ENCODE measurements around the gene TAF8. TPM values are rescaled to one million over a fixed set of nuclear protein-coding genes. Genes with fewer than 3 reads are reported as not detected.

TAF8 gene
- total and polyA plus RNA-seq, 11 donors, result 18.5 to 38.7 (median 27.9) TPM

DNA sequence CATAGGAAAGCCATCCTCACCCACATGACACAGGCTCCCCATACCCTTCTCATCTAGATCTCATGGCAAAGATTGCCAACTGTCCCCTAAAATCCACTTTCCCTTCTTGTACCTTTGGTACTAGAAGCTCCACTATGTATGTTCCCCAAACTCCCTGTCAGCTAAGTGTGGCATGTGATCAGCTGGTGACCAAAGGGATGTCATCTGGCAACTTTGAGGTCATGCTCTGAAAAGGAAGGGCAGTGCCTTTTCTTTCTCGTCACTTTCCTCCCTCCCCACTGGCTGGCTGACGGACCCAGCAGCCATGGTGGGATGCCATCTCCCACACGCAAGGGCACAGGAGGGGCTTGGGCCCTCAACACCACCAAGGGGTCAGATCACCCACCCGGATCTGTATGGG lies 23.8 kb upstream of the TAF8 start:
- peaks cover 0 to 6% (median 0%) of the 10 kb centered on the region in 9 donors for H3K36me3 ChIP-seq
- no peaks in the 10 kb centered on the region for H3K27me3 ChIP-seq
- WGBS, 4 donors, result 74 to 93% (median 82%) methylated on average over 4 of the region's 4 CpGs
- H3K9me3 ChIP-seq, result no peaks in the 10 kb centered on the region
- peak overlapping the region in 1 of 12 donors; percentile 93 for H3K27ac ChIP-seq
- intact Hi-C loops (cut with DNase I), result no loop called here
- DNase-seq, result no peak
- H3K4me1 ChIP-seq, result peaks cover 4 to 91% (median 40%) of the 10 kb centered on the region in 12 donors
- TF ChIP-seq, protein P1, sequence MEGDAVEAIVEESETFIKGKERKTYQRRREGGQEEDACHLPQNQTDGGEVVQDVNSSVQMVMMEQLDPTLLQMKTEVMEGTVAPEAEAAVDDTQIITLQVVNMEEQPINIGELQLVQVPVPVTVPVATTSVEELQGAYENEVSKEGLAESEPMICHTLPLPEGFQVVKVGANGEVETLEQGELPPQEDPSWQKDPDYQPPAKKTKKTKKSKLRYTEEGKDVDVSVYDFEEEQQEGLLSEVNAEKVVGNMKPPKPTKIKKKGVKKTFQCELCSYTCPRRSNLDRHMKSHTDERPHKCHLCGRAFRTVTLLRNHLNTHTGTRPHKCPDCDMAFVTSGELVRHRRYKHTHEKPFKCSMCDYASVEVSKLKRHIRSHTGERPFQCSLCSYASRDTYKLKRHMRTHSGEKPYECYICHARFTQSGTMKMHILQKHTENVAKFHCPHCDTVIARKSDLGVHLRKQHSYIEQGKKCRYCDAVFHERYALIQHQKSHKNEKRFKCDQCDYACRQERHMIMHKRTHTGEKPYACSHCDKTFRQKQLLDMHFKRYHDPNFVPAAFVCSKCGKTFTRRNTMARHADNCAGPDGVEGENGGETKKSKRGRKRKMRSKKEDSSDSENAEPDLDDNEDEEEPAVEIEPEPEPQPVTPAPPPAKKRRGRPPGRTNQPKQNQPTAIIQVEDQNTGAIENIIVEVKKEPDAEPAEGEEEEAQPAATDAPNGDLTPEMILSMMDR (IDR thresholded peaks at IDR 0.05), result no peak
- TF ChIP-seq POLR2A (IDR thresholded peaks at IDR 0.05), result no peak
- no peak for ATAC-seq
- no peak overlapping the region for H3K4me3 ChIP-seq

- ATAC-seq (peak; percentile 28 to 92 (median 76)), DNase-seq (peak in 2 of 5 donors; percentile 58)
- 67 to 79% (median 71%) methylated on average over 17 of the region's 17 CpGs for WGBS, 4 donors
- no peaks in the 10 kb centered on the region for H3K27me3 ChIP-seq
- peaks cover 0 to 91% (median 37%) of the 10 kb centered on the region in 12 donors for H3K4me1 ChIP-seq
- no peaks in the 10 kb centered on the region for H3K9me3 ChIP-seq
- TF ChIP-seq POLR2A (IDR thresholded peaks at IDR 0.05), result no peak
- TF ChIP-seq, protein P1 (IDR thresholded peaks at IDR 0.05), result no peak
- H3K4me3 ChIP-seq, result peak overlapping the region in 2 of 12 donors; percentile 15 to 46
- peaks cover 0 to 6% (median 0%) of the 10 kb centered on the region in 9 donors for H3K36me3 ChIP-seq
- intact Hi-C loops (cut with DNase I), result no loop called here
- H3K27ac ChIP-seq, result peak overlapping the region in 7 of 12 donors; percentile 30 to 93 (median 52)
These were observed 21.9 kb upstream of the TAF8 start for GRCh38 chr6:42028234-42029061.

- TF ChIP-seq, protein P1 (IDR thresholded peaks at IDR 0.05), result no peak
- no peak for TF ChIP-seq POLR2A (IDR thresholded peaks at IDR 0.05)
- WGBS, 4 donors, result 91 to 96% (median 93%) methylated on average over 5 to 6 of the region's 6 CpGs
- H3K27me3 ChIP-seq, result no peaks in the 10 kb centered on the region
These were observed 21.1 kb upstream of the TAF8 start for GRCh38 chr6:42029062-42029685.

DNA sequence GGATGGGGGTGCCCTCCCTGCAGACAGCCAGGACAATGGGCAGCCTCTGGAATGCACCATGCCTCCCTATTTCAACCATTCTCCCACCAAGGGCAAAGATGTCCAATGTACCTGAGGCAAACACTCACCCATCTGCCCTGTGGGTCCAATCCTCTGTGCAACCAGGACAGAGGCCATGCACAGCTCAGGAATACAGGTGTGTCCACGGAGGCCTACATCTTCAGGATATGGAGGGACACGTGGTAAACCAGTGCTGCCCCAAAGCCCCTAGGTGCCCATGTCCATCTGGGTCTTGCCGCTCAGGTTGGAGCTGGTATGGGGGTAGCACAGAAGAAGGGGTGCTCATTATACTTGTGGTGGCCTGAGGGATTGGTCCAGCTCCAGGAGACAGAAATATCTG lies 20.4 kb upstream of the TAF8 start:
- H3K4me3 ChIP-seq, result no peak overlapping the region
- H3K27ac ChIP-seq, result peak overlapping the region in 6 of 12 donors; percentile 39 to 71 (median 59)
- H3K9me3 ChIP-seq, result no peaks in the 10 kb centered on the region
- WGBS, 4 donors, result 84 to 96% (median 92%) methylated on average over 3 of the region's 3 CpGs
- DNase-seq (no peak), ATAC-seq (no peak)
- H3K27me3 ChIP-seq, result no peaks in the 10 kb centered on the region
- TF ChIP-seq POLR2A (IDR thresholded peaks at IDR 0.05), result no peak
- TF ChIP-seq, protein P1 (IDR thresholded peaks at IDR 0.05), result no peak
- peaks cover 0 to 83% (median 38%) of the 10 kb centered on the region in 12 donors for H3K4me1 ChIP-seq
- peaks cover 0 to 6% (median 0%) of the 10 kb centered on the region in 9 donors for H3K36me3 ChIP-seq
- intact Hi-C loops (cut with DNase I), result no loop called here

More at GRCh38 chr6:42029062-42029685, 21.1 kb upstream of the TAF8 start:
- Histone ChIP-seq H3K9me3 (no peaks in the 10 kb centered on the region), H3K4me3 (peak overlapping the region in 1 of 12 donors; percentile 46), H3K36me3 (peaks cover 0 to 6% (median 0%) of the 10 kb centered on the region in 9 donors), H3K4me1 (peaks cover 0 to 85% (median 37%) of the 10 kb centered on the region in 12 donors), H3K27ac (peak overlapping the region in 5 of 12 donors; percentile 6 to 93 (median 46))
- DNase-seq, result no peak
- ATAC-seq, result no peak
- intact Hi-C loops (cut with DNase I), result no loop called here
